K562 (cell line): ENCODE results near the gene UBQLN2. TPM values are rescaled to one million over a fixed set of nuclear protein-coding genes. Genes with fewer than 3 reads are reported as not detected.

Experiments used
- BCL6 ChIP-seq: fragments of 250-450 bp; sonication (Bioruptor Pico); IDR thresholded peaks from 2 replicates; pipeline ENCODE4 v1.4.0; 2020
- CHD7 ChIP-seq: fragments of 200-600 bp; sonication (generic); IDR thresholded peaks from one replicate; pipeline ENCODE4 v1.6.1; 2012; ENCODE audit warnings: mild to moderate bottlenecking, low read depth, low read length, inconsistent platforms
- CREB1 ChIP-seq, 2 experiments: sonication (generic) in 1 of 2; formaldehyde crosslinking in 1 of 2; IDR thresholded peaks; 2 replicates each; pipeline versions ENCODE4 v1.6.1 to v1.8.0; 2012 to 2022; ENCODE audit warnings: inconsistent platforms in 1 of 2, mild to moderate bottlenecking in 1 of 2, missing genetic modification reagents in 1 of 2, moderate library complexity in 1 of 2
- DACH1 ChIP-seq: fragments of 450-650 bp; IDR thresholded peaks from 2 replicates; pipeline ENCODE4 v1.6.1; 2018; ENCODE audit not compliant: partially characterized antibody
- FIP1L1 ChIP-seq: fragments of 200-400 bp; formaldehyde crosslinking; IDR thresholded peaks from 2 replicates; pipeline ENCODE4 v1.6.1; 2018; ENCODE audit warnings: mild to moderate bottlenecking, low read depth, low read length; ENCODE audit not compliant: poor library complexity, severe bottlenecking
- HSF4 ChIP-seq: fragments of 250-450 bp; sonication (Bioruptor Pico); IDR thresholded peaks from 2 replicates; pipeline ENCODE4 v2.1.2; 2022; ENCODE audit warnings: mild to moderate bottlenecking, moderate library complexity, borderline replicate concordance
- KLF13 ChIP-seq: fragments of 450-650 bp; IDR thresholded peaks from 2 replicates; pipeline ENCODE4 v1.6.1; 2016; ENCODE audit warnings: missing genetic modification characterization, low read depth, mild to moderate bottlenecking, missing compliant biosample characterization, moderate library complexity, borderline replicate concordance
- MBD2 ChIP-seq: sonication (generic); IDR thresholded peaks from 2 replicates; pipeline ENCODE4 v1.6.1; 2016; ENCODE audit warnings: low read depth, borderline replicate concordance
- MNT ChIP-seq, 2 experiments: fragments of 450-650 bp; conservative IDR thresholded peaks; 2 replicates each; pipeline ENCODE4 v1.6.1; 2017; ENCODE audit warnings: mild to moderate bottlenecking in 2 of 2, moderate library complexity in 2 of 2
- SREBF2 ChIP-seq: sonication (generic); formaldehyde crosslinking; IDR thresholded peaks from 2 replicates; pipeline ENCODE4 v1.4.0; 2020; ENCODE audit warnings: mild to moderate bottlenecking, missing genetic modification reagents
- STAG1 ChIP-seq: sonication (generic); formaldehyde crosslinking; IDR thresholded peaks from 2 replicates; pipeline ENCODE4 v1.5.0; 2020; ENCODE audit warnings: missing genetic modification reagents, borderline replicate concordance
- TCFL5 ChIP-seq: fragments of 250-450 bp; sonication (Bioruptor Pico); conservative IDR thresholded peaks from 2 replicates; pipeline ENCODE4 v1.6.1; 2021; ENCODE audit warnings: mild to moderate bottlenecking, moderate library complexity, matching md5 sums
- ZNF212 ChIP-seq: fragments of 450-650 bp; formaldehyde crosslinking; IDR thresholded peaks from 2 replicates; pipeline ENCODE4 v1.4.0; 2020; ENCODE audit warnings: mild to moderate bottlenecking
- ZNF668 ChIP-seq: fragments of 250-450 bp; sonication (Bioruptor Pico); IDR thresholded peaks from 2 replicates; pipeline ENCODE4 v1.8.0; 2022; ENCODE audit warnings: mild to moderate bottlenecking, inconsistent platforms
- polyA plus RNA-seq, 8 experiments: library from polyadenylated mRNA; depleted of rRNA in 4 of 8; stranded (reverse) in 5 of 8; unstranded in 3 of 8; fragments of >200 nt; fragmentation: Nextera tagmentation in 2 of 8; fragmentation: Illumina TruSeq in 1 of 8; extraction: Ambion mirVana in 2 of 8; extraction: Trizol in 1 of 8; gene quantifications; 2 replicates each; pipeline versions ENCODE4 v1.2.1 to v1.2.3, GENCODE V29; 2011 to 2014; ENCODE audit warnings: inconsistent platforms in 1 of 8, missing spikeins in 1 of 8
- total RNA-seq, 7 experiments: library from RNA; depleted of rRNA in 6 of 7; stranded (reverse); fragments of >200 nt in 6 of 7; fragmentation: Illumina TruSeq in 2 of 7; extraction: Trizol in 2 of 7; gene quantifications; 2 replicates each; pipeline versions ENCODE4 v1.2.1 to v1.2.3, GENCODE V29; 2011 to 2021; ENCODE audit warnings: low replicate concordance in 1 of 7

The UBQLN2 gene
- total and polyA plus RNA-seq, 9 of the 15 experiments (the other 6 are each of a cell fraction or from before 2014, with no cell fraction given) = 1.5 to 17.9 (median 5.7) TPM

- no peak for TF ChIP-seq CHD7
- TF ChIP-seq STAG1 (CRISPR knock-in tag) = no peak
- TF ChIP-seq TCFL5 (CRISPR knock-in tag) = no peak
- no peak for TF ChIP-seq MBD2
- peak in 1 of 2 experiments; percentile 48; a peak in 1 of 4 replicates for TF ChIP-seq MNT (conservative IDR thresholded peaks at IDR 0.05)
- TF ChIP-seq CREB1 (IDR thresholded peaks at IDR 0.05) = peak; percentile 47
- no peak for TF ChIP-seq CREB1 (CRISPR knock-in tag; IDR thresholded peaks at IDR 0.05)
- TF ChIP-seq BCL6 (CRISPR knock-in tag) = no peak
- TF ChIP-seq FIP1L1 = peak; percentile 66
- TF ChIP-seq ZNF212 (CRISPR knock-in tag) = no peak
- TF ChIP-seq KLF13 (tag) = no peak
- TF ChIP-seq SREBF2 (CRISPR knock-in tag) = no peak
- TF ChIP-seq DACH1 = no peak
- TF ChIP-seq HSF4 (CRISPR knock-in tag) = no peak
- TF ChIP-seq ZNF668 (CRISPR knock-in tag) = no peak
These were observed at the start of gene UBQLN2 (continued) for GRCh38 chrX:56563231-56564161.
